ENCODE results near the gene USF2.

USF2 gene

GRCh38 chr19:35266520-35267352 is 2.0 kb upstream of the USF2 start (continued):
- peak; percentile 55; the same call in 1 of the 2 replicates for TF ChIP-seq ZNF76 (tag by site-specific recombination; IDR thresholded peaks at IDR 0.05; ENCODE audit: borderline replicate concordance, low read depth)
- TF ChIP-seq PRDM10 (tag by site-specific recombination; IDR thresholded peaks at IDR 0.05): peak; percentile 38; the same call in 1 of the 2 replicates
- TF ChIP-seq ZNF37A (tag by site-specific recombination; IDR thresholded peaks at IDR 0.05): no peak
- 0 out of 2 replicates have a peak, but pooled peaks have one; percentile 28 for TF ChIP-seq ZSCAN23 (tag by site-specific recombination; IDR thresholded peaks at IDR 0.05)
- no peak for TF ChIP-seq ZNF626 (tag by site-specific recombination; IDR thresholded peaks at IDR 0.05)
- no peak for TF ChIP-seq SP2 (tag by site-specific recombination; IDR thresholded peaks at IDR 0.05)
- no peak for TF ChIP-seq GLIS2 (tag by site-specific recombination; IDR thresholded peaks at IDR 0.05)
- TF ChIP-seq GLIS1 (tag by site-specific recombination; IDR thresholded peaks at IDR 0.05): no peak
- TF ChIP-seq ZNF221 (tag by site-specific recombination; IDR thresholded peaks at IDR 0.05; ENCODE audit: borderline replicate concordance): no peak
- TF ChIP-seq ZBTB17 (tag by site-specific recombination; IDR thresholded peaks at IDR 0.05): peak; percentile 70; the same call in 1 of the 2 replicates
- no peak for TF ChIP-seq ZNF324 (tag by site-specific recombination; IDR thresholded peaks at IDR 0.05)
- TF ChIP-seq ZNF629 (tag by site-specific recombination; IDR thresholded peaks at IDR 0.05): no peak
- no peak for TF ChIP-seq SALL2 (tag by site-specific recombination; IDR thresholded peaks at IDR 0.05; ENCODE audit: borderline replicate concordance)
- TF ChIP-seq ZNF548 (tag by site-specific recombination; IDR thresholded peaks at IDR 0.05): no peak
- TF ChIP-seq ZXDB (tag by site-specific recombination; IDR thresholded peaks at IDR 0.05): no peak; the same call in 1 of the 2 replicates
- TF ChIP-seq ZNF571 (tag by site-specific recombination; IDR thresholded peaks at IDR 0.05): no peak
- no peak for TF ChIP-seq RBAK (tag by site-specific recombination; IDR thresholded peaks at IDR 0.05)
- TF ChIP-seq BCL6B (tag by site-specific recombination; IDR thresholded peaks at IDR 0.05): no peak
- TF ChIP-seq ZNF132 (tag by site-specific recombination; IDR thresholded peaks at IDR 0.05; ENCODE audit: borderline replicate concordance): no peak
- TF ChIP-seq ZNF624 (tag by site-specific recombination; IDR thresholded peaks at IDR 0.05): no peak
- peak; percentile 38; the same call in 1 of the 2 replicates for TF ChIP-seq KLF9 (tag by site-specific recombination; IDR thresholded peaks at IDR 0.05; ENCODE audit: low read depth)
- peak; percentile 73; the same call in 1 of the 2 replicates for TF ChIP-seq ZNF423 (tag by site-specific recombination; IDR thresholded peaks at IDR 0.05)
- no peak for TF ChIP-seq HOXD13 (CRISPR knock-in tag; IDR thresholded peaks at IDR 0.05; ENCODE audit: borderline replicate concordance)
- no peak for TF ChIP-seq ZFP69B (tag by site-specific recombination; IDR thresholded peaks at IDR 0.05)
- no peak for TF ChIP-seq ZNF701 (tag by site-specific recombination; IDR thresholded peaks at IDR 0.05)
- TF ChIP-seq, protein P1, sequence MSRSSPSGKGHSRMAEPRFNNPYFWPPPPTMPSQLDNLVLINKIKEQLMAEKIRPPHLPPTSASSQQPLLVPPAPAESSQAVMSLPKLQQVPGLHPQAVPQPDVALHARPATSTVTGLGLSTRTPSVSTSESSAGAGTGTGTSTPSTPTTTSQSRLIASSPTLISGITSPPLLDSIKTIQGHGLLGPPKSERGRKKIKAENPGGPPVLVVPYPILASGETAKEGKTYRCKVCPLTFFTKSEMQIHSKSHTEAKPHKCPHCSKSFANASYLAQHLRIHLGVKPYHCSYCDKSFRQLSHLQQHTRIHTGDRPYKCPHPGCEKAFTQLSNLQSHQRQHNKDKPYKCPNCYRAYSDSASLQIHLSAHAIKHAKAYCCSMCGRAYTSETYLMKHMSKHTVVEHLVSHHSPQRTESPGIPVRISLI (tag by site-specific recombination; IDR thresholded peaks at IDR 0.05): no peak
- TF ChIP-seq, protein P2, sequence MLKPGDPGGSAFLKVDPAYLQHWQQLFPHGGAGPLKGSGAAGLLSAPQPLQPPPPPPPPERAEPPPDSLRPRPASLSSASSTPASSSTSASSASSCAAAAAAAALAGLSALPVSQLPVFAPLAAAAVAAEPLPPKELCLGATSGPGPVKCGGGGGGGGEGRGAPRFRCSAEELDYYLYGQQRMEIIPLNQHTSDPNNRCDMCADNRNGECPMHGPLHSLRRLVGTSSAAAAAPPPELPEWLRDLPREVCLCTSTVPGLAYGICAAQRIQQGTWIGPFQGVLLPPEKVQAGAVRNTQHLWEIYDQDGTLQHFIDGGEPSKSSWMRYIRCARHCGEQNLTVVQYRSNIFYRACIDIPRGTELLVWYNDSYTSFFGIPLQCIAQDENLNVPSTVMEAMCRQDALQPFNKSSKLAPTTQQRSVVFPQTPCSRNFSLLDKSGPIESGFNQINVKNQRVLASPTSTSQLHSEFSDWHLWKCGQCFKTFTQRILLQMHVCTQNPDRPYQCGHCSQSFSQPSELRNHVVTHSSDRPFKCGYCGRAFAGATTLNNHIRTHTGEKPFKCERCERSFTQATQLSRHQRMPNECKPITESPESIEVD (tag by site-specific recombination; IDR thresholded peaks at IDR 0.05): no peak
- no peak for TF ChIP-seq ZNF16 (tag by site-specific recombination; IDR thresholded peaks at IDR 0.05; ENCODE audit: low read depth)
- TF ChIP-seq ZNF664 (tag by site-specific recombination; IDR thresholded peaks at IDR 0.05): no peak
- TF ChIP-seq ZBTB7A (tag by site-specific recombination; IDR thresholded peaks at IDR 0.05; ENCODE audit: low read depth): no peak

All from HEK293 (cell line).